ENCODE measurements around the gene TTLL10. TPM values are rescaled to one million over a fixed set of nuclear protein-coding genes. Genes with fewer than 3 reads are reported as not detected.

The TTLL10 gene
- total RNA-seq, 1 donor from 2014 or later: not detected

DNA sequence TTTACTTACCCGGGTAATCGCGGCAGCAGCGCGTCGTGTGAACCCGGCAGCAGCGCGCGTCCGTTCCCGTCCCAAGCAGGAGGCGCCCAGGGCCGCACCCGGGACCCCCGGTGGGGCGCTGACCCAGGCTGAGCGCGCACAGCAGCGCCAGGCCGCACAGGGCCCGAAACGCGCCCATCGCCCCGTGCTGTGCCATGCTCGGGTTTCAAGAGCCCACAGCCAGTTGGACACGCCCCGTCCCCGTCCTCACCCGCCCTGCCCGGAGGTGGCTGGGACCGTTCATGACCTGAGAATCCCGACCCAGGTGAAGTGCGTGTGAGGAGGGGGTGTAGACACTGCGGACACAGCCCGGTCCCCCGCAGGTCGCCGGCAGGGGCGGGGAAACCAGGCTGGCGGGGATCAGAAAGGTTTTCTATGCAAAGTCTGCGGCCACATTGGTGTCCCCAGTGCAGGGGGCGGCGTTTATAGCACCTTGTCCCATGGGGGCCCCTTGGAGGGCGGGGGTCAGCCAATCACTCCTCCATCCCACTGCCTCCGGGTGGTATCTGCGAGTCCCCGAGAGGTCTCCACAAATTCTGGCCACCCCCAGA lies 32.8 kb downstream of the TTLL10 start, which contains the start of gene TNFRSF18:
Gene TNFRSF18 (minus strand): TSS at position 217 of the 590 bp plus-strand sequence. CDS start 21 bp downstream, at position 196.
- Histone ChIP-seq H3K27me3 (no peaks in the 10 kb centered on the region), H3K27ac (peak within 1 kb of the TSS; percentile 48), H3K36me3 (no peaks in the 10 kb centered on the region), H3K4me1 (peaks cover 45% of the 10 kb centered on the region), H3K9me3 (no peaks in the 10 kb centered on the region), H3K4me3 (peak within 1 kb of the TSS; percentile 34 to 38)
- DNase-seq (ENCODE audit: extremely low spot score in 2 of 2): no peak
- no peak for TF ChIP-seq POLR2A (IDR thresholded peaks at IDR 0.05)
- no peak for TF ChIP-seq POLR2AphosphoS5 (IDR thresholded peaks at IDR 0.05; ENCODE audit: insufficient read depth in 1 of 2, low read depth in 1 of 2)
- TF ChIP-seq CTCF (IDR thresholded peaks at IDR 0.05): no peak
- intact Hi-C loops (cut with DNase I): no loop called here

GRCh38 chr1:1206966-1207531 lies 33.4 kb downstream of the TTLL10 start:
- intact Hi-C loops (cut with DNase I): no loop called here
- H3K9me3 ChIP-seq: no peaks in the 10 kb centered on the region
- H3K4me1 ChIP-seq: peaks cover 45% of the 10 kb centered on the region
- H3K27me3 ChIP-seq: no peaks in the 10 kb centered on the region
- DNase-seq (ENCODE audit: extremely low spot score in 2 of 2): no peak
- H3K27ac ChIP-seq: no peak overlapping the region
- TF ChIP-seq POLR2A (IDR thresholded peaks at IDR 0.05) (no peak), CTCF (IDR thresholded peaks at IDR 0.05) (no peak), POLR2AphosphoS5 (IDR thresholded peaks at IDR 0.05; ENCODE audit: insufficient read depth in 1 of 2, low read depth in 1 of 2) (no peak)
- peak overlapping the region; percentile 34 to 38 for H3K4me3 ChIP-seq
- no peaks in the 10 kb centered on the region for H3K36me3 ChIP-seq

GRCh38 chr1:1207571-1207892 lies 33.9 kb downstream of the TTLL10 start:
- intact Hi-C loops (cut with DNase I): no loop called here
- no peaks in the 10 kb centered on the region for H3K36me3 ChIP-seq
- TF ChIP-seq POLR2AphosphoS5 (IDR thresholded peaks at IDR 0.05; ENCODE audit: insufficient read depth in 1 of 2, low read depth in 1 of 2): no peak
- no peak for TF ChIP-seq CTCF (IDR thresholded peaks at IDR 0.05)
- no peak for TF ChIP-seq POLR2A (IDR thresholded peaks at IDR 0.05)
- DNase-seq (ENCODE audit: extremely low spot score in 2 of 2): no peak
- H3K4me1 ChIP-seq: peaks cover 50% of the 10 kb centered on the region
- no peak overlapping the region for H3K4me3 ChIP-seq
- peak overlapping the region; percentile 75 for H3K27ac ChIP-seq
- H3K9me3 ChIP-seq: no peaks in the 10 kb centered on the region
- H3K27me3 ChIP-seq: no peaks in the 10 kb centered on the region

DNA sequence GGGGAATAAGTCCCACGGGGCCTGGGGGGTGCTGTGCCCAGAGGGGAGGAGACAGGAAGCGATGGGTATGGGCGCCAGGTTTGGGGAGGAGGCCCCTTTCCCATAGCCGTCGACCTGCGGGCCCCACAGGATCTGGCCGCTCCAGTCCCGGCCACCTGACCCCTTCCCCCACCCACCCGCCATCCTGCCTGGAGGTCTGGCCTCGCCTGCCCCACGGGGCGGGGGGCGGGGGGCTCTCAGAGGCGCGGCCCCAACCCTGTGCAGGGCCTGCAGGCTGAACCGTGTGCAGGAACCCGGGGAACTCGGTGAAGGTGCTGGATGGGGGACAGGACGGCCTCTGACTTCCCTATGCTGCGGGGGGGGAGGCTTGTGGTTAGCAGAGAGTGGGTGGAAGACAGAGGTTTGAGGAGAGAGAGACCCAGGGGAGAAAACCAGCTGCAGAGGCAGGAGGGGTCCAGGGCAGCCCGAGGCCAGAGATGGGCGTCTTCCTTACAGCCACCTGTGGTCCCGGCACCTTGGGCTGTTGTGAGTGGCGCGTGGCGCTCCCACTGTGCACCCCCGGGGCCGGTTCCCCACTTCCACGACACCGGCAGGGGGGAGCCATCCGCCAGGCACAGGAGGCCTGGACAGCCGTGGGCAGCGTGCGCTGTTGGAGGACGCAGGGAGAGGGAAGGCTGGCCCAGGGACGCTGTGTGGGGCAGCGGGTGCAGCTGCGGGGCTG lies 35.2 kb downstream of the TTLL10 start:
- Histone ChIP-seq H3K36me3 (no peaks in the 10 kb centered on the region), H3K4me1 (peaks cover 57% of the 10 kb centered on the region), H3K4me3 (peak overlapping the region; percentile 32 to 47), H3K27me3 (no peaks in the 10 kb centered on the region), H3K27ac (peak overlapping the region; percentile 75), H3K9me3 (no peaks in the 10 kb centered on the region)
- intact Hi-C loops (cut with DNase I): no loop called here
- no peak for DNase-seq (ENCODE audit: extremely low spot score in 2 of 2)
- TF ChIP-seq CTCF (IDR thresholded peaks at IDR 0.05): no peak

Measured in vagina (tissue), 2 donors.